Ramos (cell line): ENCODE results near the gene ARHGAP10.

Experiments
- in situ Hi-C: fragments of 300-500 bp; cut with MboI; formaldehyde crosslinking; loops from one replicate; pipeline ENCODE4 v1.14.3; 2022; ENCODE audit warnings: low sequenced_read_pairs; ENCODE audit not compliant: unreplicated experiment

Gene ARHGAP10

DNA sequence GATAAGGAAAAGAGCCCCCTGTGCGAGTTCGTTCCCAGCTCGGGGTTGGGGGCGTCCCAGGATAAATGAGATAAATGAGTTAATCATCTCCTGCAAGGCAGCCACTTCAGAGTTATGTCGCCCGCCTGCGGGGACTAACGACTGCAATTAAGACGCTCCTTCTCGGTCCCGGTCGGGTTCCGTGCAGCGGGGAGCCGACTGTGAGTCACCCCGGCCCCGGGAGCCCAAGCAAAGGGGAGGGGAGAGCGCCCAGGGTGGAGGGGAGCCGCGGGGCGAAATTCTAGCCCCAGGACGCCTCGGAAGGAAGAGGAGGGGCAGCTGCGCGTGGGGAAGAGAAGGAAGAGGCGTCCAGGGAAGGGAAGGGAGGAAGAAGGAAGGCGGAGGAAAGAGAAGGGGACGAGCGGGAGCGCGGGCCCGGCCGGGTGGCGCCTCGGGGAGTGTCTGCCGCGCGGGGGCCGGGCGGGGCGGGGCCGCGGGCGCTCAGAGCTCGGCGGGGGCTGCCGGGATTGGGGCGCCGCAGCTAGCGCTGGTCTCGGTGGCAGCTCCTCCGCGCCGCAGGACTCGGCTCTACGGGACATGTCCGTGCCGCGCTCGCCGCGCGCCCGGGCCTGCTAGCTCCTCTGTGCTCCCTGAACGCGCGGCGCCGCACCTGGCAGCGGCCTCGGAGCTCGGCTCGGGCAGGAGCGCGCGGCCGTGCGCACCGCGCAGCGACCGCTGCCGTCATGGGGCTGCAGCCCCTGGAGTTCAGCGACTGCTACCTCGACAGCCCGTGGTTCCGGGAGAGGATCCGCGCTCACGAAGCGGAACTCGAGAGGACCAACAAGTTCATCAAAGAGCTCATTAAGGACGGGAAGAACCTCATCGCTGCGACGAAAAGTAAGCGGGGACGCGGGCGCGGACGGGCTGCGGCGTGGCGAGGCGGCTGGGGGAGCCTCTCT, at the start of gene ARHGAP10:
Gene ARHGAP10 (plus strand): TSS at position 509 of the 938 bp plus-strand sequence. CDS start 214 bp downstream, at position 723.
- in situ Hi-C loops, result no loop called here

DNA sequence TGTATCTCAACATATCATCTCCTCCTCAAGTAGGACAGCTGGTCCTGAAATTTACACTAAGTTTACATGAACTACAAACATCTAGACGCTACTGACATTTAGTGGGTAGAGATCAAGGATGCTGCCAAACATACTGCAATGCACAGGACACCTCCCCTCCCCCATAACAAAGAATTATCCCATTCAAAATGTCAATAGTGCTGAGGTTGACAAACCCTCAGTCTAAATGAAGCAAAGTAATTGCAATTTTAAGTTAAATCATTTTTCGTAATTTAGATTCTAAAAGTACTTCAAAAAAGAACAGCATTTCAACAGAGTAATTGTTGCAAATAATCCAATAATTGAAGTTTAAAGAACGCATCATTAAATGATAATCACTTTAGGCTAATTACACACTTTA, 49.1 kb upstream of the ARHGAP10 start:
- in situ Hi-C loops, result no loop called here

- in situ Hi-C loops, result no loop called here
These were observed 48.7 kb upstream of the ARHGAP10 start for GRCh38 chr4:147683188-147683591.

GRCh38 chr4:147683717-147684700, 47.9 kb upstream of the ARHGAP10 start, which contains the start of gene PRMT9:
Gene PRMT9 (minus strand): TSS chr4:147684163. CDS start chr4:147683987, 176 bp downstream.
- in situ Hi-C loops, result no loop called here

- in situ Hi-C loops, result no loop called here
These were observed 42.8 kb upstream of the ARHGAP10 start for GRCh38 chr4:147689067-147689466.

- in situ Hi-C loops, result no loop called here
These were observed 40.1 kb upstream of the ARHGAP10 start for GRCh38 chr4:147691820-147692219.

GRCh38 chr4:147693218-147693617, 38.7 kb upstream of the ARHGAP10 start:
- in situ Hi-C loops, result no loop called here

DNA sequence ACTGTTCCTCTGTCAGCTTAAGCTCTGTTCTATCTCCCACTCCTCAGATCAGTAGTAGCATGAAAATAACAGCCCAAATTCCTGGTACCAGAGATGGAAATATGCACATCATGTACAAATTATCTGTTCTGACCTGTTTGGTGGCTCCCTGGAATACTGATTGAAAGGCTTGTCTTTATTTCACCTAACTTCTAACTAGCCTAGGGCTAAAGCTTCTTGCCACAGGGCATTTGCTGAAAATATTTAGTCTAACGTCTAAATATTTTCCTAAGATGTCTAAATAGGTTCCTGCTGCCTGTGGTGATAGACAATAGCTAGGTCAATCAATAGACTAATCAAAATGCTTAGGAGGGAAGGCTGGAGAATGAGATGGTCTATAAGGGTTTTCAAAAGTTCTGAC, 35.0 kb upstream of the ARHGAP10 start:
- in situ Hi-C loops, result no loop called here

DNA sequence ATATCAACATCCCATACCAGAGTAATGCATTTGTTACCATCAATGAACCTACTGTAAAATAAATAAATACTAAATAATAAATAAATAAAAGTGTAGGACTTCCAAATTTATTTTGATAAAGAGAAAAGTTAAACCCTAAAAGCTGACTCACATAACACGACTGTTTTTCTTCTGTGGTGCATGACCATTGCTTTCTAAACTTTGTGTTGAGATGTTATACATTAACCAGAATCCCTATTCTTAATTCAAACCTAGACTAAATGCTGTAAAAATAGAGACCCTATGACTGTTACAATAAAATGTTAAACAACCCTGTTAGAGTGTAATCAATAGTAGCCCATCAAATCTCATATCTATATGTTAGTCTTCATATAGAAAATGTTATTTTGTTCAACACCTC, 27.0 kb upstream of the ARHGAP10 start:
- in situ Hi-C loops, result no loop called here

DNA sequence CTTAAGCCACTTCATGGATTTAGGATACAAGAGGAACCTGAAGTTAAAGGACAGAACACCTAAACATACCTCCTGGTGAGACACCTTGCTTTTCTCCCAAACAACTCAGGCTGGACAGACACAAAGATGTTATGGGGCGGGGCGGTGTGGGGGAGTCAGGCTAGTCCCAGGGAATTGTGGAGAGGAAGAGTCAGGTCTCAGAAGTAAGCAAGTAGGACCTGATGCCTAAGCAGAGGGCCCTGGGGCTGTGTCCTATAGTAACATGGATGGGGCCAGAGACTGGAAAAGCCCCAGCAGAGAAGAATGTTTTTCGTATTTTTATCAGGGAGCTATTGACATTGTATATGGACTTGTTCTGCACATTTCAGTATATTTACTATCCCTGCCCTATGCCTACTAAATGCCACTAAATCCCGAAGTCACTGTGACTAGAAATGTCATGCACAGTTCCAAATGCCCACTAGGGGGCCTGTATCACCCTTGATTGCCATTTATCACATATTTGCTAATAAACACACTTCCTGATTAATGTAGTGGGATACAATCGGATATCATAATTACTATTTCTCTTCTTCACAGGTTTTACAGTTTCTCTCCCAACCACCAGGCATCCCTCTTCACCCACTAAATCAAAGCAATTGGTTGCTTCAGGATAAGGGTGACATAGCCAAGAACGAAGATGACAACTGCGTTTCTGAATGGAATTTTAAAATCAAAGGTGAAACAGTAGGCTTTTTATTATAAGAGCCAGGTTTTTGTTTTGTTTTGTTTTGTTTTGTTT, 23.8 kb upstream of the ARHGAP10 start:
- in situ Hi-C loops, result no loop called here

GRCh38 chr4:147709999-147710398, 21.9 kb upstream of the ARHGAP10 start:
- in situ Hi-C loops, result no loop called here

GRCh38 chr4:147714575-147715401, 17.1 kb upstream of the ARHGAP10 start:
- in situ Hi-C loops, result no loop called here

DNA sequence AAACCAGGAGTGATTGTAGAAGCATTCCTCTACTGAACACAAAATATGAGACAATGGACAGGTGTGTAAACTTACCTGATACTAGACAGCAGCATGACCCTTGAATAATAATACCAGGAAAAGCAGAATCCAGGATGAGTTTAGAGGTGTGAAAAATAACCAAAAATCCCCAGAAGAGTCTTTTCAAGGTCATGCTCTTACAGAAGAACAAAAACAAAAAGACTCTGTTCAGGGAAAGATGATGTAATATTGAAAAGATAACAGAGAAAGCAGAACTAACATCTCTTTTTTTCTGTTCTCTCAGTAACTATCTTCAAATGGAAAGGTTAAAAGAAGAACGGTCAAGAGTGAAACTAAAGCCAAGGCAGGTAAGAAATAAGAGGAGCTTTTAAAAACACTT, 14.0 kb upstream of the ARHGAP10 start:
- in situ Hi-C loops, result no loop called here

DNA sequence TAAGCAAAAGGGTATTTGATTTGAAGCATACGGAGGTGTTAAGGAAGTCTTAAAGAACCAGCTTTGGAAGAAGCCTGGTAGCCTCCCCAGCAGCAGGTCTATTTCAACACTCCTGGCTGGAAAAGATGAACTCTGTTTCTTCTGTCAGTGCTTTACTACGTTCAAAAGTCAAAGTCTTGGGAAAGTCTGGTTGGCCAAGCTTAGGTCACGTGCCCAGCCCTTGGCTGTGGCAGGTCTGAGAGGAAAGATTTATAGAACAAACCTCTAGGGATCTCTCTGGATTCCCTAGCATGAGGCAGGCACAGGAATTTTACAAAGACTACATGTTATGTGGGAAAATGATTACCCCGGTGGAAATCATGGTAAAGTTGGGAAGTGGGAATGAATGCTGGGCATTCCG, 8.6 kb upstream of the ARHGAP10 start:
- in situ Hi-C loops, result no loop called here

GRCh38 chr4:147724468-147725201, 7.3 kb upstream of the ARHGAP10 start:
- in situ Hi-C loops, result no loop called here

GRCh38 chr4:147725673-147726072, 6.2 kb upstream of the ARHGAP10 start:
- in situ Hi-C loops, result no loop called here

- in situ Hi-C loops, result no loop called here
These were observed 4.3 kb upstream of the ARHGAP10 start for GRCh38 chr4:147727476-147728028.

- in situ Hi-C loops, result no loop called here
These were observed 1.6 kb upstream of the ARHGAP10 start for GRCh38 chr4:147730333-147730732.
